ENCODE measurements around the gene FAM229B. TPM values are rescaled to one million over a fixed set of nuclear protein-coding genes. Genes with fewer than 3 reads are reported as not detected.
"Not testable (repeated sequence)": the region's sequence is repeated elsewhere in the genome, so short reads cannot be mapped to it uniquely, and the experiment has no call there.

The FAM229B gene
- total RNA-seq, result 5.1 TPM

GRCh38 chr6:112087136-112087911, at the start of gene FAM229B, which contains the start of gene TUBE1:
TSS of gene FAM229B (plus strand) at chr6:112087591. CDS start at chr6:112099284, 11,693 bp downstream.
TSS of gene TUBE1 (minus strand) at chr6:112087482. CDS start at chr6:112087434, 48 bp downstream.
- DNase-seq (ENCODE audit: low read depth in 2 of 3, low spot score in 2 of 3), result peak; percentile 80 to 97 (median 94)

- DNase-seq (ENCODE audit: low read depth in 2 of 3, low spot score in 2 of 3), result no peak
Measured at GRCh38 chr6:112037783-112038216, 49.6 kb upstream of the FAM229B start.

GRCh38 chr6:112038268-112038667, 49.1 kb upstream of the FAM229B start:
- no peak for DNase-seq (ENCODE audit: low read depth in 2 of 3, low spot score in 2 of 3)

- no peak for DNase-seq (ENCODE audit: low read depth in 2 of 3, low spot score in 2 of 3)
Measured at GRCh38 chr6:112038756-112039430, 48.5 kb upstream of the FAM229B start.

- DNase-seq (ENCODE audit: low read depth in 2 of 3, low spot score in 2 of 3), result no peak
Measured at GRCh38 chr6:112039431-112039770, 48.0 kb upstream of the FAM229B start.

- no peak for DNase-seq (ENCODE audit: low read depth in 2 of 3, low spot score in 2 of 3)
Measured at GRCh38 chr6:112040956-112041355, 46.4 kb upstream of the FAM229B start.

GRCh38 chr6:112041535-112041934, 45.9 kb upstream of the FAM229B start:
- DNase-seq (ENCODE audit: low read depth in 2 of 3, low spot score in 2 of 3), result no peak

GRCh38 chr6:112043032-112044007, 44.1 kb upstream of the FAM229B start:
- DNase-seq (ENCODE audit: low read depth in 2 of 3, low spot score in 2 of 3), result peak; percentile 83 to 96 (median 89)

GRCh38 chr6:112044196-112044595, 43.2 kb upstream of the FAM229B start:
- DNase-seq (ENCODE audit: low read depth in 2 of 3, low spot score in 2 of 3), result no peak

GRCh38 chr6:112044856-112045255, 42.5 kb upstream of the FAM229B start:
- DNase-seq (ENCODE audit: low read depth in 2 of 3, low spot score in 2 of 3), result no peak

GRCh38 chr6:112047523-112047922, 39.9 kb upstream of the FAM229B start:
- not testable (repeated sequence) for DNase-seq (ENCODE audit: low read depth in 2 of 3, low spot score in 2 of 3)

GRCh38 chr6:112049026-112049799, 38.2 kb upstream of the FAM229B start:
- no peak for DNase-seq (ENCODE audit: low read depth in 2 of 3, low spot score in 2 of 3)

- no peak for DNase-seq (ENCODE audit: low read depth in 2 of 3, low spot score in 2 of 3)
Measured at GRCh38 chr6:112049996-112050395, 37.4 kb upstream of the FAM229B start.

GRCh38 chr6:112050429-112050828, 37.0 kb upstream of the FAM229B start:
- DNase-seq (ENCODE audit: low read depth in 2 of 3, low spot score in 2 of 3), result no peak

GRCh38 chr6:112051251-112051740, 36.1 kb upstream of the FAM229B start:
- not testable (repeated sequence) for DNase-seq (ENCODE audit: low read depth in 2 of 3, low spot score in 2 of 3)

- DNase-seq (ENCODE audit: low read depth in 2 of 3, low spot score in 2 of 3), result no peak
Measured at GRCh38 chr6:112054001-112054400, 33.4 kb upstream of the FAM229B start, which contains the start of gene CCN6. TSS of gene CCN6 (plus strand) at chr6:112054104. CDS start at chr6:112054358, 254 bp downstream.

- DNase-seq (ENCODE audit: low read depth in 2 of 3, low spot score in 2 of 3), result no peak
Measured at GRCh38 chr6:112054555-112055190, 32.7 kb upstream of the FAM229B start.

GRCh38 chr6:112058243-112059032, 29.0 kb upstream of the FAM229B start:
- peak in 1 of 3 donors; percentile 13 for DNase-seq (ENCODE audit: low read depth in 2 of 3, low spot score in 2 of 3)
